HG03571 (cell line): ENCODE data around the gene GLP1R.
"Not testable (repeated sequence)": the region's sequence is repeated elsewhere in the genome, so short reads cannot be mapped to it uniquely, and the experiment has no call there.

Source experiments
- ATAC-seq: cut with Tn5 transposase; IDR thresholded peaks from one replicate; pipeline ENCODE4 v1.9.1; 2021; ENCODE audit not compliant: unreplicated experiment

Gene GLP1R

DNA sequence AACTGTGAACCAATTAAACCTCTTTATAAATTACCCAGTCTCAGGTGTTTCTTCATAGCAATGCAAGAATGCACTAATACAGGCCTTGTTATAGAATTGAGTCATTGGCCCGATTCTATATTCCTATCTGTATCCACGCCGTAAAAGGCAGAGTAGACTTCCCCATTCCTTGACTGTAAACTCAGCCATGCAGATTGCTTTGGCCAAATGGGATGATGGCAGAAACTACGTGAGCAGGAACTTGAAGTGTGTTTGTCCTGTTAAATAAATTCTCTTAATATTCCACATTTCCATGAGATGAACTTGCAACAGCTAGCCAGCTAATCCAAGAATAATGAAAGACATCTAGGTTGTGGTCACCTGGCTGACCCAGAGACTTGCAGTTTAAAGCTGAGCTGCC, 70.3 kb downstream of the GLP1R start:
- ATAC-seq: no peak

DNA sequence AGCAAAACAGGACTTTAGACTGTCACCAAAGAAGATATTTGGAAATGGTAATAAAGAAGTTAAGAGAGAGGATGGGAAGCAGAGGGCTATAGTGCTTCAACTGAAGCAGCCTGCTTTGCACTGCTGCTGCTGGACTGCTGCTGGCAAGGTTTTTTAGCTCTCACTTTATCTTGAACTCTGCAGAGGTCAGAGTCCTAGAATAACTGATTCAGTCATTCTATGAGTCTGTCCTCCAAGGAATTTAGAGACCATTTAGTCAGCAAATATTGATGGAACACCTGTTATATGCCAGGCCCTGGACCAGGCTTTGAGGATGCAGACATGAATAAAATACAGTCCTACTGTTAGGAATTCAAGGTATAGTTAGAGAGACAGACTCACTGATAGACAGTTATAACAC, 75.5 kb downstream of the GLP1R start:
- no peak for ATAC-seq

DNA sequence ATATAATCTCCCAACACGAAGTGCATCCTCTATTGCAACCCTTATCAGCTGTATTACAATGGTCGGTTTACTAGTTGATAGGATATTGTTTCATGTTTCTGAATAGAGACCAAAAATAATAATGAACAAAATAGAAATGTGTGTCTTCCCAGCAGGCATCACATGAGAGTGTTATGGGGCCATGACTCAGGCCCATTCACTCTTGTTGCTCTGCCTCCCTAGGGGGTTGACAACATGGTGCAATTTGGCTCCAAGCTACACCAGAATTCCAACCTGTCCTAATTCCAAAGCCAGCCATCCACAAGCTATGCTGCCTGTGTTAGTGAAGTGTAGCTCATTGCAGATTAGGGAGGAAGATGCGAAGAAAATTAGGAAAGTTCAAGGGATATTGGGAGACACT, 79.5 kb downstream of the GLP1R start:
- no peak for ATAC-seq

DNA sequence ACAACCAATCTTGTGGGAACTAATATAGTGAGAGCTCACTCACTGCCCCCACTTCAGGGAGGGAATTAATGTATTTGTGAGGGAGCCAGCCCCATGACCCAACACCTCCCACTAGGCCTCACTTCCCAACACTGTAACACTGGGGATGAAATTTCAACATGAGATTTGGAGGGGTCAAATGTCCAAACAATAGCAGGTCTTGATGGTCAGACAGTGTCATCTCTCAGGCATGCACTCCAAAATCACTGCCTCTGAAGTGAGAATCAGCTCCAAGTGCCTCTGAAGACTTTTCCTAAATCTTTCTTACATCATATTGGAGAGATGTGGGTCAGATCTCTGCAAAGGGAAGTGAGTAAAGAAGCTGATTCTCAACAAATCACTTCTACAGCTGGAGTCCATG, 80.3 kb downstream of the GLP1R start:
- no peak for ATAC-seq

DNA sequence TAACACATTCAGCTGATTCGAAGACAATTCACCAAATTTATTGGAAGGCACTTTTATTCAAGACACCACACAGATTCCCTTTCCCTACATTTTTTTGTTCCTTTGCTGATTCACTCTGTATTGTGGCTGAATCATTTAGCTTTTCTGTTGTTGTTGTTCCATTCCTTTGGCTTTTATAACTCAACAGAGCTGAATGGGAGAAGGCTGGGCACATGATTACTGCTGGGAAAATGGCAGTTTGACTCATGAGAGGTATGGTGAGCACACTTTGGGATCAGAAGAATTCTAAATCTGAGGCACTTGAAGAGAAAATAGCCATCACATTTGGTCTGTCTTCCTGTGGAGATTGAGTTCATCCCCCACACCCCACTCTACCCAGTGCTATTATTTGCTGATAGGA, 82.1 kb downstream of the GLP1R start:
- ATAC-seq: no peak

DNA sequence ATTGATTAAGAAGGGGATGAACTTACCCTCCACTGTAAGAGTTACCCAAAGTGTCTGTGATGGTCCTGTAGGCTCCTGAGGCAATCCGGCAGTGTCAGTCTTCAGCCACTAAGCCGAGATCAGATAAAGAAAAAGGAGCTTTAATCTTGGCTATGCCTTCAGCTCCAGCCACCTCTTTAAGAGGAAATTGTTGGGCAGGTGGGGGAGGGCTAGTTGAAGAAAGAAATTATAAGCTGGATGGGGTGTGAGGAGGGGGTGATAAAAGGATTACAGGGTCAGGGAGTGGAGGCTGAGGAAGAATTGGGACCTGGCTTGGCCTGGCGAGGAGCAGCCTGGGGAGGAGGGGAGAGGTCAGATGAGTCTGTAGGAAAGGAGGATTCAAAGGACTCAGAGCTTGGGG, 86.2 kb downstream of the GLP1R start:
- ATAC-seq: not testable (repeated sequence)

DNA sequence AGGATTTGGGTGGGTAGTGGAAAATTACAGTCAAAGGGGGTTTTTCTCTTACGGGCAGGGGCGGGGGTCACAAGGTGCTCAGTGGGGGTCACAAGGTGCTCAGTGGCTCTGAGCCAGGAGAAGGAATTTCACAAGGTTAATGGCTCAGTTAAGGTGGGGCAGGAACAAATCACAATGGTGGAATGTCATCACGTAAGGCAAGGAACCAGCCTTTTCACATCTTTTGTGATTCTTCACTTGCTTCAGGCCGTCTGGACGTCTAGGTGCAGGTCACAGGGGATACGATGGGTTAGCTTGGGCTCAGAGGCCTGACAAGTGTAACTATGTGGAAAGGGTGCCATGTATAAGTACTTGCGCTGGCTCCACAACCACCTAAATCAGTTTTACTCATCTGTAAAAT, 87.6 kb downstream of the GLP1R start:
- ATAC-seq: not testable (repeated sequence)

DNA sequence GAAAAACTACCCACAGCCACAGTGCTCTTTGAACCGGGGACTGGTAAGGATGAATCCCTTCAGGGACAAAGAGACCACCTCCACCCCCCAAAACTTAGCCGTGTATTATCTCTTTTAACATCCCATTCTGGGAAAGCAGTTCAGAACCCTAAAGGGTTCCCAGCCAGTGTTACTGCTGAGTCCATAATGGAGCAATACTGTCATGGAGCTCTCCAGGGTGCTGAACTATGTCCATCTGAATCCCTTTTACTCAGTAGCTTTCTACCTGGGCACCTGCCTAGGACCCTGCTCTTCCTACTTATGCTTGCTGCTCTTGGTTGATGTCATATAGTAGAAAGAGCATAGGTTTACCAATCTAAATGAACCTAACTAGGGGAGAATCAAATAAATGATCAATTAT, 88.7 kb downstream of the GLP1R start:
- no peak for ATAC-seq
